OCI-LY1 (cell line): ENCODE data around the gene PDE8A.

Source experiments
- EZH2 ChIP-seq: fragments of 200-600 bp; sonication (generic), shearing (Covaris generic); IDR thresholded peaks from 2 replicates; pipeline ENCODE4 v1.8.0; 2017; ENCODE audit warnings: borderline replicate concordance, mixed run types, mild to moderate bottlenecking, antibody characterized with exemption, low read length, moderate library complexity, mixed read lengths
- TF ChIP-seq, protein P1 (sequence below): fragments of 200-600 bp; sonication (generic), shearing (Covaris generic); IDR thresholded peaks from 2 replicates; pipeline ENCODE4 v1.5.1; 2017; ENCODE audit warnings: mild to moderate bottlenecking, antibody characterized with exemption, low read length, moderate library complexity, mixed read lengths

GRCh38 chr15:85036716-85037115 lies 55.1 kb downstream of the PDE8A start:
- TF ChIP-seq, protein P1, sequence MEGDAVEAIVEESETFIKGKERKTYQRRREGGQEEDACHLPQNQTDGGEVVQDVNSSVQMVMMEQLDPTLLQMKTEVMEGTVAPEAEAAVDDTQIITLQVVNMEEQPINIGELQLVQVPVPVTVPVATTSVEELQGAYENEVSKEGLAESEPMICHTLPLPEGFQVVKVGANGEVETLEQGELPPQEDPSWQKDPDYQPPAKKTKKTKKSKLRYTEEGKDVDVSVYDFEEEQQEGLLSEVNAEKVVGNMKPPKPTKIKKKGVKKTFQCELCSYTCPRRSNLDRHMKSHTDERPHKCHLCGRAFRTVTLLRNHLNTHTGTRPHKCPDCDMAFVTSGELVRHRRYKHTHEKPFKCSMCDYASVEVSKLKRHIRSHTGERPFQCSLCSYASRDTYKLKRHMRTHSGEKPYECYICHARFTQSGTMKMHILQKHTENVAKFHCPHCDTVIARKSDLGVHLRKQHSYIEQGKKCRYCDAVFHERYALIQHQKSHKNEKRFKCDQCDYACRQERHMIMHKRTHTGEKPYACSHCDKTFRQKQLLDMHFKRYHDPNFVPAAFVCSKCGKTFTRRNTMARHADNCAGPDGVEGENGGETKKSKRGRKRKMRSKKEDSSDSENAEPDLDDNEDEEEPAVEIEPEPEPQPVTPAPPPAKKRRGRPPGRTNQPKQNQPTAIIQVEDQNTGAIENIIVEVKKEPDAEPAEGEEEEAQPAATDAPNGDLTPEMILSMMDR, result no peak
- TF ChIP-seq EZH2, result no peak
